Activated T-helper 9 cell treated with anti-CD3 and anti-CD28 coated beads, Interleukin-2, amount 50 U/mL, for 16 hours (primary cell): ENCODE results near the gene RESF1.

Experiments
- DNase-seq: peaks from one replicate; pipeline ENCODE4 v3.0.0-alpha.2; 2020; ENCODE audit warnings: low read depth

Gene RESF1

GRCh38 chr12:31961137-31961536 is 1.9 kb downstream of the RESF1 start:
- no peak for DNase-seq

- no peak for DNase-seq
Observed at GRCh38 chr12:31962076-31962475, 2.9 kb downstream of the RESF1 start.

GRCh38 chr12:31964280-31964679 is 5.1 kb downstream of the RESF1 start:
- no peak for DNase-seq

GRCh38 chr12:31965090-31965489 is 5.9 kb downstream of the RESF1 start:
- DNase-seq: no peak

- DNase-seq: no peak
Observed at GRCh38 chr12:31966558-31967205, 7.5 kb downstream of the RESF1 start.

GRCh38 chr12:31967539-31967938 is 8.3 kb downstream of the RESF1 start:
- DNase-seq: no peak

GRCh38 chr12:31970199-31970598 is 11.0 kb downstream of the RESF1 start:
- no peak for DNase-seq

- no peak for DNase-seq
Observed at GRCh38 chr12:31973818-31974217, 14.6 kb downstream of the RESF1 start.

GRCh38 chr12:31974673-31975072 is 15.5 kb downstream of the RESF1 start:
- DNase-seq: no peak

- DNase-seq: no peak
Observed at GRCh38 chr12:31984806-31985591, 25.8 kb downstream of the RESF1 start.

- DNase-seq: no peak
Observed at GRCh38 chr12:31985832-31986231, 26.6 kb downstream of the RESF1 start.

- DNase-seq: no peak
Observed at GRCh38 chr12:31989571-31990362, 30.6 kb downstream of the RESF1 start.

GRCh38 chr12:31991146-31991545 is 31.9 kb downstream of the RESF1 start:
- DNase-seq: no peak

- no peak for DNase-seq
Observed at GRCh38 chr12:31991815-31992214, 32.6 kb downstream of the RESF1 start.

- DNase-seq: no peak
Observed at GRCh38 chr12:31999692-32000091, 40.5 kb downstream of the RESF1 start.

- no peak for DNase-seq
Observed at GRCh38 chr12:32000373-32001005, 41.3 kb downstream of the RESF1 start.

GRCh38 chr12:32002848-32003493 is 43.8 kb downstream of the RESF1 start:
- no peak for DNase-seq

- DNase-seq: no peak
Observed at GRCh38 chr12:32003654-32004053, 44.4 kb downstream of the RESF1 start.

- no peak for DNase-seq
Observed at GRCh38 chr12:32005496-32006125, 46.4 kb downstream of the RESF1 start.
